SK-N-SH (cell line): ENCODE data around the gene KLHL12.
"Not testable (repeated sequence)": the region's sequence is repeated elsewhere in the genome, so short reads cannot be mapped to it uniquely, and the experiment has no call there.

Experiments used
- FOSL2 ChIP-seq: IDR thresholded peaks from 2 replicates; pipeline ENCODE4 v1.4.0; 2012; ENCODE audit warnings: low read depth, mild to moderate bottlenecking, moderate library complexity, borderline replicate concordance
- TF ChIP-seq, protein P1 (sequence below): fragments of 200-600 bp; sonication (generic); IDR thresholded peaks from 2 replicates; pipeline ENCODE4 v1.6.1; 2017; ENCODE audit warnings: antibody characterized with exemption, mild to moderate bottlenecking, moderate library complexity

GRCh38 chr1:202903808-202904207 lies 23.2 kb downstream of the KLHL12 start:
- TF ChIP-seq, protein P1, sequence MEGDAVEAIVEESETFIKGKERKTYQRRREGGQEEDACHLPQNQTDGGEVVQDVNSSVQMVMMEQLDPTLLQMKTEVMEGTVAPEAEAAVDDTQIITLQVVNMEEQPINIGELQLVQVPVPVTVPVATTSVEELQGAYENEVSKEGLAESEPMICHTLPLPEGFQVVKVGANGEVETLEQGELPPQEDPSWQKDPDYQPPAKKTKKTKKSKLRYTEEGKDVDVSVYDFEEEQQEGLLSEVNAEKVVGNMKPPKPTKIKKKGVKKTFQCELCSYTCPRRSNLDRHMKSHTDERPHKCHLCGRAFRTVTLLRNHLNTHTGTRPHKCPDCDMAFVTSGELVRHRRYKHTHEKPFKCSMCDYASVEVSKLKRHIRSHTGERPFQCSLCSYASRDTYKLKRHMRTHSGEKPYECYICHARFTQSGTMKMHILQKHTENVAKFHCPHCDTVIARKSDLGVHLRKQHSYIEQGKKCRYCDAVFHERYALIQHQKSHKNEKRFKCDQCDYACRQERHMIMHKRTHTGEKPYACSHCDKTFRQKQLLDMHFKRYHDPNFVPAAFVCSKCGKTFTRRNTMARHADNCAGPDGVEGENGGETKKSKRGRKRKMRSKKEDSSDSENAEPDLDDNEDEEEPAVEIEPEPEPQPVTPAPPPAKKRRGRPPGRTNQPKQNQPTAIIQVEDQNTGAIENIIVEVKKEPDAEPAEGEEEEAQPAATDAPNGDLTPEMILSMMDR: not testable (repeated sequence)
- TF ChIP-seq FOSL2: not testable (repeated sequence)
